Loucy (cell line): ENCODE measurements around the gene TRIM46.

Experiments
- EZH2phosphoT487 ChIP-seq: fragments of 200-600 bp; IDR thresholded peaks from 2 replicates; pipeline ENCODE4 v1.6.1; 2018; ENCODE audit warnings: antibody characterized with exemption, mild to moderate bottlenecking, moderate library complexity, borderline replicate concordance
- TF ChIP-seq, protein P1 (sequence below): fragments of 200-600 bp; sonication (generic); conservative IDR thresholded peaks from 2 replicates; pipeline ENCODE4 v1.5.1; 2014; ENCODE audit warnings: mild to moderate bottlenecking, antibody characterized with exemption, low read length

DNA sequence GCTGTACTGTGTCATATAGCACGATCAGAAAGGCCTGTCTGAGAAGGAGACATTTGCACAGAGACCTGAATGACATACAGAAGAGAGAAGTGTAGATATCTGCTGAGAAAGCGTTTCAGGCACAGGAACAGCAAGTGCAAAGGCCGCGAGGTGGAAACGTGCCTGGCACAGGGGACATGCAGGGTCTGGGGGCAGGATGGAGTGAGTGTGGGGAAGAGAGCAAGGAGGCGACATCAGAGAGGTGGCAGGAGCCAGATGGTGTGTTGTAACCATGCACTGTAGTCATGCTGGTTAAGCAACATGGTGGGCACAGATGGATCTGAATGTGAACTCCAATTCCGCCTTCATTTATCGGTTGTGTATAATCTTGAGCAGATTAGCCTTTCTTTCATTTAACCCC, 13.5 kb upstream of the TRIM46 start:
- TF ChIP-seq, protein P1, sequence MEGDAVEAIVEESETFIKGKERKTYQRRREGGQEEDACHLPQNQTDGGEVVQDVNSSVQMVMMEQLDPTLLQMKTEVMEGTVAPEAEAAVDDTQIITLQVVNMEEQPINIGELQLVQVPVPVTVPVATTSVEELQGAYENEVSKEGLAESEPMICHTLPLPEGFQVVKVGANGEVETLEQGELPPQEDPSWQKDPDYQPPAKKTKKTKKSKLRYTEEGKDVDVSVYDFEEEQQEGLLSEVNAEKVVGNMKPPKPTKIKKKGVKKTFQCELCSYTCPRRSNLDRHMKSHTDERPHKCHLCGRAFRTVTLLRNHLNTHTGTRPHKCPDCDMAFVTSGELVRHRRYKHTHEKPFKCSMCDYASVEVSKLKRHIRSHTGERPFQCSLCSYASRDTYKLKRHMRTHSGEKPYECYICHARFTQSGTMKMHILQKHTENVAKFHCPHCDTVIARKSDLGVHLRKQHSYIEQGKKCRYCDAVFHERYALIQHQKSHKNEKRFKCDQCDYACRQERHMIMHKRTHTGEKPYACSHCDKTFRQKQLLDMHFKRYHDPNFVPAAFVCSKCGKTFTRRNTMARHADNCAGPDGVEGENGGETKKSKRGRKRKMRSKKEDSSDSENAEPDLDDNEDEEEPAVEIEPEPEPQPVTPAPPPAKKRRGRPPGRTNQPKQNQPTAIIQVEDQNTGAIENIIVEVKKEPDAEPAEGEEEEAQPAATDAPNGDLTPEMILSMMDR, result no peak
- no peak for TF ChIP-seq EZH2phosphoT487
